Measurements from ENCODE around the gene PKP1. TPM values are rescaled to one million over a fixed set of nuclear protein-coding genes. Genes with fewer than 3 reads are reported as not detected.

Gene PKP1
- total and polyA plus RNA-seq, 2 donors from 2014 or later: 0.47 to 0.63 TPM

- no peak overlapping the region for H3K9ac ChIP-seq (ENCODE audit: low read length in 3 of 3)
- H3K27me3 ChIP-seq (ENCODE audit: control insufficient read depth, insufficient read depth, low read length): no peaks in the 10 kb centered on the region
- FAIRE-seq: no peak
- DNase-seq: no peak
- H3K36me3 ChIP-seq (ENCODE audit: control insufficient read depth in 2 of 3, insufficient read depth in 3 of 3, low read length in 3 of 3): no peaks in the 10 kb centered on the region
- TF ChIP-seq CTCF (IDR thresholded peaks at IDR 0.05; ENCODE audit: borderline replicate concordance, extremely low read depth, insufficient read depth): no peak
- no peaks in the 10 kb centered on the region for H3K4me1 ChIP-seq (ENCODE audit: control insufficient read depth in 2 of 3, insufficient read depth in 2 of 3, low read depth in 1 of 3, low read length in 3 of 3)
- H3K4me3 ChIP-seq (ENCODE audit: low read length in 3 of 3): no peak overlapping the region
- no peak overlapping the region for H3K27ac ChIP-seq (ENCODE audit: low read depth in 2 of 2, low read length in 2 of 2)
- intact Hi-C loops (cut with DNase I): no loop called here
- H3K9me3 ChIP-seq (ENCODE audit: control insufficient read depth in 2 of 3, insufficient read depth in 1 of 3, low read length in 3 of 3): no peaks in the 10 kb centered on the region
Measured at GRCh38 chr1:201324306-201324705, 41.0 kb downstream of the PKP1 start.

- no peak for TF ChIP-seq CTCF (IDR thresholded peaks at IDR 0.05; ENCODE audit: borderline replicate concordance, extremely low read depth, insufficient read depth)
- Histone ChIP-seq H3K27me3 (ENCODE audit: control insufficient read depth, insufficient read depth, low read length) (no peaks in the 10 kb centered on the region), H3K4me3 (ENCODE audit: low read length in 3 of 3) (no peak overlapping the region), H3K36me3 (ENCODE audit: control insufficient read depth in 2 of 3, insufficient read depth in 3 of 3, low read length in 3 of 3) (no peaks in the 10 kb centered on the region), H3K4me1 (ENCODE audit: control insufficient read depth in 2 of 3, insufficient read depth in 2 of 3, low read depth in 1 of 3, low read length in 3 of 3) (no peaks in the 10 kb centered on the region), H3K9ac (ENCODE audit: low read length in 3 of 3) (no peak overlapping the region), H3K27ac (ENCODE audit: low read depth in 2 of 2, low read length in 2 of 2) (no peak overlapping the region), H3K9me3 (ENCODE audit: control insufficient read depth in 2 of 3, insufficient read depth in 1 of 3, low read length in 3 of 3) (no peaks in the 10 kb centered on the region)
- no peak for FAIRE-seq
- no peak for DNase-seq
- intact Hi-C loops (cut with DNase I): no loop called here
Measured at GRCh38 chr1:201324821-201325677, 41.7 kb downstream of the PKP1 start.

- Histone ChIP-seq H3K4me3 (ENCODE audit: low read length in 3 of 3) (no peak overlapping the region), H3K9ac (ENCODE audit: low read length in 3 of 3) (no peak overlapping the region), H3K9me3 (ENCODE audit: control insufficient read depth in 2 of 3, insufficient read depth in 1 of 3, low read length in 3 of 3) (no peaks in the 10 kb centered on the region), H3K4me1 (ENCODE audit: control insufficient read depth in 2 of 3, insufficient read depth in 2 of 3, low read depth in 1 of 3, low read length in 3 of 3) (no peaks in the 10 kb centered on the region), H3K27ac (ENCODE audit: low read depth in 2 of 2, low read length in 2 of 2) (no peak overlapping the region), H3K27me3 (ENCODE audit: control insufficient read depth, insufficient read depth, low read length) (no peaks in the 10 kb centered on the region), H3K36me3 (ENCODE audit: control insufficient read depth in 2 of 3, insufficient read depth in 3 of 3, low read length in 3 of 3) (no peaks in the 10 kb centered on the region)
- no peak for DNase-seq
- TF ChIP-seq CTCF (IDR thresholded peaks at IDR 0.05; ENCODE audit: borderline replicate concordance, extremely low read depth, insufficient read depth): no peak
- intact Hi-C loops (cut with DNase I): no loop called here
- no peak for FAIRE-seq
Measured at GRCh38 chr1:201325678-201326060, 42.4 kb downstream of the PKP1 start.

Data from kidney (tissue), 14 donors.